Activated effector memory CD4-positive, alpha-beta T cell treated with Interleukin-2 at 50 U/mL for 16 hours (primary cell): ENCODE results near the gene ID4.

Source experiments
- DNase-seq: peaks from one replicate; pipeline ENCODE4 v3.0.0-alpha.2; 2020

Gene ID4

GRCh38 chr6:19836799-19837510 is at the start of gene ID4:
ID4 (plus strand) TSS chr6:19837370; CDS start chr6:19837755, 385 bp downstream.
- no peak for DNase-seq

- no peak for DNase-seq
Measured at GRCh38 chr6:19788686-19789085, 48.5 kb upstream of the ID4 start.

- DNase-seq, result no peak
Measured at GRCh38 chr6:19789100-19789803, 47.9 kb upstream of the ID4 start.

GRCh38 chr6:19791267-19791666 is 45.9 kb upstream of the ID4 start:
- no peak for DNase-seq

GRCh38 chr6:19795211-19795610 is 42.0 kb upstream of the ID4 start:
- DNase-seq, result no peak

- DNase-seq, result no peak
Measured at GRCh38 chr6:19796452-19796851, 40.7 kb upstream of the ID4 start.

GRCh38 chr6:19798362-19798761 is 38.8 kb upstream of the ID4 start:
- DNase-seq, result no peak

GRCh38 chr6:19802656-19803055 is 34.5 kb upstream of the ID4 start:
- no peak for DNase-seq

- no peak for DNase-seq
Measured at GRCh38 chr6:19803331-19804204, 33.6 kb upstream of the ID4 start.

GRCh38 chr6:19804205-19805128 is 32.7 kb upstream of the ID4 start:
- no peak for DNase-seq

- no peak for DNase-seq
Measured at GRCh38 chr6:19805129-19805481, 32.1 kb upstream of the ID4 start.

- no peak for DNase-seq
Measured at GRCh38 chr6:19806971-19807396, 30.2 kb upstream of the ID4 start.

GRCh38 chr6:19811397-19812079 is 25.6 kb upstream of the ID4 start:
- DNase-seq, result no peak

- DNase-seq, result no peak
Measured at GRCh38 chr6:19812512-19813119, 24.6 kb upstream of the ID4 start.

GRCh38 chr6:19818805-19819204 is 18.4 kb upstream of the ID4 start:
- DNase-seq, result no peak

- no peak for DNase-seq
Measured at GRCh38 chr6:19824058-19824807, 12.9 kb upstream of the ID4 start.

GRCh38 chr6:19827247-19827646 is 9.9 kb upstream of the ID4 start:
- no peak for DNase-seq

GRCh38 chr6:19827903-19828302 is 9.3 kb upstream of the ID4 start:
- DNase-seq, result no peak

GRCh38 chr6:19830171-19830570 is 7.0 kb upstream of the ID4 start:
- DNase-seq, result no peak

GRCh38 chr6:19831358-19831757 is 5.8 kb upstream of the ID4 start:
- DNase-seq, result no peak

- DNase-seq, result no peak
Measured at GRCh38 chr6:19833947-19834346, 3.2 kb upstream of the ID4 start.
